Cardiac muscle cell (in vitro differentiated cells and primary cell): ENCODE data around the gene SF3B2. TPM values are rescaled to one million over a fixed set of nuclear protein-coding genes. Genes with fewer than 3 reads are reported as not detected.
A peak's percentile ranks its signal among the peaks of the same experiment; 100 is the strongest.

Experiments
- DNase-seq, 2 donors: peaks; one replicate each; pipeline versions ENCODE4 v3.0.0 to v3.0.0-alpha.2; 2010 to 2017; ENCODE audit warnings: low read depth in 1 of 2, low spot score in 1 of 2
- H3K27ac ChIP-seq: fragments of 200-600 bp; sonication (generic); 2 replicates; pipeline ENCODE4 v1.5.1; 2016
- H3K27me3 ChIP-seq: fragments of 200-600 bp; sonication (generic); 2 replicates; pipeline ENCODE4 v1.6.0; 2016; ENCODE audit warnings: control low read depth
- H3K36me3 ChIP-seq: fragments of 200-600 bp; sonication (generic); 2 replicates; pipeline ENCODE4 v1.5.1; 2016; ENCODE audit warnings: control low read depth
- H3K4me1 ChIP-seq: fragments of 200-600 bp; sonication (generic); 2 replicates; pipeline ENCODE4 v1.8.1; 2017; ENCODE audit warnings: low read depth, mild to moderate bottlenecking, mixed run types
- H3K4me3 ChIP-seq: fragments of 200-600 bp; sonication (generic); 2 replicates; pipeline ENCODE4 v1.5.1; 2016; ENCODE audit warnings: mild to moderate bottlenecking
- H3K9me3 ChIP-seq: fragments of 200-600 bp; sonication (generic); 2 replicates; pipeline ENCODE4 v1.5.1; 2017; ENCODE audit warnings: low read depth, mild to moderate bottlenecking, control low read depth
- polyA plus RNA-seq: library from polyadenylated mRNA; unstranded; fragments of >200 nt; fragmentation: Nextera tagmentation; extraction: Ambion mirVana; gene quantifications from 2 replicates; pipeline ENCODE4 v1.2.1, GENCODE V29; 2016
- total RNA-seq: library from RNA; depleted of rRNA; stranded (reverse); fragments of >200 nt; gene quantifications from 2 replicates; pipeline ENCODE4 v1.2.3, GENCODE V29; 2016
- TF ChIP-seq, protein P1 (sequence below): IDR thresholded peaks from 2 replicates; pipeline ENCODE4 v1.5.1; 2012; ENCODE audit warnings: low read depth, mild to moderate bottlenecking, low read length

Gene SF3B2
- total and polyA plus RNA-seq, 2 experiments from 2014 or later: 184 to 210 TPM

DNA sequence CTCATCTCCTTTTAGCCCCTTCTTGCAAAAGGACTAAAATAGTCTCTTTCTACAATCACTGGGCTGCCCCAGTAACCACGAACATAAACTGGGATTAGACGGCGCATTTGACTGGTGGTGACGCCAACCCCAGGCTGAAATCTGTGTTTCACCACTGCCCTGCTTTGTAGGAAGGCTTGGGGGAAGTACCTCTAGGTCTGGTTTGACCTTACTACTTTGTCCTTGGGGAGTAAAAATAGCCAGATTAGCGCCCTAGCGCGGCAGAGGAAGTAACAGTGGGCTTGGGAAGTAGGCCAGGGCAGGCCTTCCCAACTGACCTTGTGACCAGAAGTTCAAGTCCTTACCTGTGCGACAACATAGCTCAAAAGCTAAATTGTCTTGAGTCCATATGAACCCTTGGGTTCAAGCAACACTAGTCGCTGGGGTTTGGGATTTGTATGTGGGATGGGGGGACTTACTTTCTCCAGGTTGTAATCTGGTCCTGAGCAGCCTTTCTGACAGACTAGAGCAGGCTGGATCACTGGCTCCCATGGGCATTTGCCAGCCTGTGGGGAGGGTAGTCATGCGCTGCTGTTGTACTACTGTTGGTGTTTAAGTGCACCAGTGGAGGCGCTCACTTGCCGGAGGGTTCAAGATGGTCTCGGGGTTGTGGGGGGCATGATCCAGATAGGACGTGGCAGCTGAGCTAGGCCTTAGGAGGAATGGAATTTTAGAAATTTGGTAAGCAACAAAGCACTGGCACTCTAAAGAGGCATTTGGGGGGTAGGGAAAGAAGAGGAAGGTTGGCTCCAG is 17.0 kb downstream of the SF3B2 start:
- H3K27ac ChIP-seq: peak overlapping the region; percentile 94
- peaks cover 24% of the 10 kb centered on the region for H3K4me1 ChIP-seq
- H3K9me3 ChIP-seq: no peaks in the 10 kb centered on the region
- TF ChIP-seq, protein P1, sequence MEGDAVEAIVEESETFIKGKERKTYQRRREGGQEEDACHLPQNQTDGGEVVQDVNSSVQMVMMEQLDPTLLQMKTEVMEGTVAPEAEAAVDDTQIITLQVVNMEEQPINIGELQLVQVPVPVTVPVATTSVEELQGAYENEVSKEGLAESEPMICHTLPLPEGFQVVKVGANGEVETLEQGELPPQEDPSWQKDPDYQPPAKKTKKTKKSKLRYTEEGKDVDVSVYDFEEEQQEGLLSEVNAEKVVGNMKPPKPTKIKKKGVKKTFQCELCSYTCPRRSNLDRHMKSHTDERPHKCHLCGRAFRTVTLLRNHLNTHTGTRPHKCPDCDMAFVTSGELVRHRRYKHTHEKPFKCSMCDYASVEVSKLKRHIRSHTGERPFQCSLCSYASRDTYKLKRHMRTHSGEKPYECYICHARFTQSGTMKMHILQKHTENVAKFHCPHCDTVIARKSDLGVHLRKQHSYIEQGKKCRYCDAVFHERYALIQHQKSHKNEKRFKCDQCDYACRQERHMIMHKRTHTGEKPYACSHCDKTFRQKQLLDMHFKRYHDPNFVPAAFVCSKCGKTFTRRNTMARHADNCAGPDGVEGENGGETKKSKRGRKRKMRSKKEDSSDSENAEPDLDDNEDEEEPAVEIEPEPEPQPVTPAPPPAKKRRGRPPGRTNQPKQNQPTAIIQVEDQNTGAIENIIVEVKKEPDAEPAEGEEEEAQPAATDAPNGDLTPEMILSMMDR: peak; percentile 13
- H3K36me3 ChIP-seq: peaks cover 34% of the 10 kb centered on the region
- H3K27me3 ChIP-seq: no peaks in the 10 kb centered on the region
- peak; percentile 57 to 70 for DNase-seq
- H3K4me3 ChIP-seq: peak overlapping the region; percentile 87

DNA sequence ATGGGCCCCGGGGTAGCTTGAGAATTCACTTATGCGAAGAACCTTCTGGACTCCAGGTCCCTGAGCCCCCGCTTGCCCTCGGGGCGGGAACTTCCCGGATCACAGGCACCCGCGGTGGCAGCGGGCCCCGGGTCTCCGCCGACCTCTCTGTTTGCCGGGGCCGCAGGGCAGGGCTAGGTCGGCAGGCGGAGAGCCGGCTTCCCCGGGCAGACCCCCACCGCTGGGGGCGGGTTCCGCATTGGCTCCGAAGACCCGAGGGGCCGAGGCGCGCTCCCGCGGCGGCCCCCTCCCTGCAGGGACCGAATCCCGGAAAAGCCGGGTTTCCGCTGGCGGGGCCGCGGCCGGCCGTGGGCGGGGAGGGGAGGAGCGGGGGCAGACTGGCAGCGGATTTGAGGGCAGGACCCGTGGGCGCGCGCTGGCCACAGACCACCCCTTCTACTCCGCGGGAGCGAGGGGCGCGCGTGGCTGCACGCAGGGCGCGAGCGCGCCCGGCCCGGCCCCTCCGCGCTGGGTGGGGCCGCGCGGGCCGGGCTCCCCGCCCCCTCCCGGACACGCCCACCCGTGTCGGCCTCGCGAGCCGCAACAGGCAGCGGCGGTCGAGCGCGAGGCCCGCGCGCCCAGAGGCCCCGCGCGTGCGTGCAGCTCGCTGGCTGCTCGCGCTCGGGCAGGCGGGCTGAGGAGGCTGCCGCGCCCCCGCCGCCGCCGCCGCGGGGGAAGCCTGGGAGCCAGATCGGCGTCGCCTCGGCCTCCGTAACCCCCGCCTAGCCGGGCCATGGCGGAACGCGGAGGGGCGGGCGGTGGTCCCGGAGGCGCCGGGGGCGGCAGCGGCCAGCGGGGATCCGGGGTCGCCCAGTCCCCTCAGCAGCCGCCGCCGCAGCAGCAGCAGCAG is 17.8 kb downstream of the SF3B2 start, which contains the start of gene PACS1:
TSS of gene PACS1 (plus strand) at position 558 of the 889 bp plus-strand sequence. CDS start at position 773, 215 bp downstream.
- H3K4me1 ChIP-seq: peaks cover 24% of the 10 kb centered on the region
- H3K27ac ChIP-seq: peak within 1 kb of the TSS; percentile 94
- no peaks in the 10 kb centered on the region for H3K9me3 ChIP-seq
- no peaks in the 10 kb centered on the region for H3K27me3 ChIP-seq
- H3K36me3 ChIP-seq: peaks cover 28% of the 10 kb centered on the region
- TF ChIP-seq, protein P1: no peak
- peak; percentile 80 to 95 for DNase-seq
- H3K4me3 ChIP-seq: peak within 1 kb of the TSS; percentile 87

DNA sequence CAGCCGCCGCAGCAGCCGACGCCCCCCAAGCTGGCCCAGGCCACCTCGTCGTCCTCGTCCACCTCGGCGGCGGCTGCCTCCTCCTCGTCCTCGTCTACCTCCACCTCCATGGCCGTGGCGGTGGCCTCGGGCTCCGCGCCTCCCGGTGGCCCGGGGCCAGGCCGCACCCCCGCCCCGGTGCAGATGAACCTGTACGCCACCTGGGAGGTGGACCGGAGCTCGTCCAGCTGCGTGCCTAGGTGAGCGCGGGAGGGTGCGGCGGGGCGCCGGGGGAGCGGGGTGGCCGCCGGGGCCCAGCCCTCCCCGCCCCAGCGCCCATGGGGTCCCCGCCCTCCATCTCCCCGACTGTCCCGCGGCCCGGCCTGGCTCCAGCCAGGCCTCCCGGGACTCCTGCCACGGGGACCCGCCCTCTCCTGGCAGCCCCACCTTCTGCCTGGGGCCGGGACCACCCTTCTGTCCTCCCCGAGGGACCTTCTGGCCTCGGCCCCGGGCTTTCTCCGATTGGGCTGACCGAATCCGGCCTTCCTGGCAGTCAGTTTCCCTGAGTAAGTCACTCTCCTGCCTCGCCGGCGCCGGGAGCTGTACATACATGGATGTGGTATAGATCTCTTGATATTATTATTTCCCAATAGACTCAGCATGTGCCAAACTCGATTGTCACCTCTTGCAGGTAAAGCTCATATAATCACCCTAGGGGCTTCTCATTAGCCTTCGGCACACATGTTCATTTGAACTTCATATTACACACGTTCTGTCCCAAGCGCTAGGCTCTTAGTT is 18.6 kb downstream of the SF3B2 start:
- H3K27me3 ChIP-seq: no peaks in the 10 kb centered on the region
- TF ChIP-seq, protein P1: no peak
- peak overlapping the region; percentile 87 for H3K4me3 ChIP-seq
- no peaks in the 10 kb centered on the region for H3K9me3 ChIP-seq
- H3K27ac ChIP-seq: peak overlapping the region; percentile 69
- peaks cover 24% of the 10 kb centered on the region for H3K4me1 ChIP-seq
- DNase-seq: peak; percentile 51 to 57
- peaks cover 20% of the 10 kb centered on the region for H3K36me3 ChIP-seq

DNA sequence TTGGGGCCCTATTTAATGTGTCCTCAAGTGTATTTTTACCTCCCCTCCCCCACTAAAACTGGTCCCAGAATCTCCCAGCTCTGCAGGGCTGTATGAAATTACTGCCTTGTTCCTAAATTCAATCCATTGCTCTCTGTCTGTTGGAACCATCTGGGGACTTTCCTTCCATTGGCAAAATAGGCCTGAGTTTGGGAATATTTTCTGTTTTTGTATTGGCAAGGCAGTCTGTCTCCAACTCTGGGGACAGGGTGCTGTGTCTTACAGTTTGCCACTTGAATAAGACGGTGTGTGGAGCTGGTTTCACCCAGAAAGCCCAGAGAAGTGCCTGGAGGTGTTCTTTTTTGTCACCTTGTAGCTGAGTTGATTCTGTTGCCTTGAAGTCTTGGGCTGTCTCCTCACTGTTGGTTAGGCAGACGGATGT is 19.2 kb downstream of the SF3B2 start:
- DNase-seq: no peak
- Histone ChIP-seq H3K4me1 (peaks cover 24% of the 10 kb centered on the region), H3K27me3 (no peaks in the 10 kb centered on the region), H3K9me3 (no peaks in the 10 kb centered on the region), H3K27ac (peak overlapping the region; percentile 69), H3K36me3 (peaks cover 15% of the 10 kb centered on the region), H3K4me3 (peak overlapping the region; percentile 87)
- TF ChIP-seq, protein P1: no peak

DNA sequence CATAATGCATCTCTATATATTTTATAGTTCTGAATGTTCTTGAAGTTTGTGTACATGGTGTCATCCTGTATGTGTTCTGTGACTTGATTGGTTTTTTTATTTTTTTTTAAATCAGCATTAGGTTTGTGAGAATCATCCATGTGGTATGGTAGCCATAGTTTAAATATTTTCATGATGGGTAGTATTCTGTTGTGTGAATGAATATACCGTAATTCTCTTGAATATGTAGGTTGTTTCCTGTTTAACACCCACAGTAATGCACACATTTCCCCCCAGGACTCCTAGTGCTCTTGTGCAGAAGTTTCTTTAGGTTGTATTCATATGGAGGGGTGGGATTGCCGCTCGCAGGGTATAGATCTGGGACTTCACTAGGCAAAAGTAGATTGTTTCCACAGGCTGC is 19.9 kb downstream of the SF3B2 start:
- Histone ChIP-seq H3K4me1 (peaks cover 24% of the 10 kb centered on the region), H3K9me3 (no peaks in the 10 kb centered on the region), H3K36me3 (peaks cover 8% of the 10 kb centered on the region), H3K4me3 (no peak overlapping the region), H3K27me3 (no peaks in the 10 kb centered on the region), H3K27ac (no peak overlapping the region)
- DNase-seq: no peak
- TF ChIP-seq, protein P1: no peak
